ENCODE results near the gene KLF4. TPM values are rescaled to one million over a fixed set of nuclear protein-coding genes. Genes with fewer than 3 reads are reported as not detected.

KLF4 gene
- total RNA-seq, 1 experiment from 2014 or later, result 5.2 TPM

DNA sequence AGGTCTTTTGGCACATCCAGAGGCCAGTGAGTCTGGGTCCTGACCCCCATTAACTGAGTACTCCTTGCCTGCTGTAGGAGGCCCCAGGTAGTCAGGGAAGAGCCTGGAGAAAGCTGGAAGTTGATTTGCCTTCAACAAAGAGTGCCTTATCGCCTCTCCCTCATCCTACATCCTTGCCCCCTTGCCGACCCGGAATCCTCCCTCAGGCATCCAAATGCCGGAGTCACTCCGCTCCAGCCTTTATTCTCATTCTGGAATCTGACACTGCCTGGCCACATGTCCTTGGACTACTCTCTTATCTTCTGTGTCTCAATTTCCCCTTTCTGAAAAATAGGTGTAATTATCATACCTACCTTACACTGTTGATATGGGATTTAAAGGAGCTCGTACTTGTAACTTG lies 39.1 kb upstream of the KLF4 start:
- Histone ChIP-seq H3K4me1 (ENCODE audit: control insufficient read depth, insufficient read depth, low read length) (no peaks in the 10 kb centered on the region), H3K36me3 (ENCODE audit: control insufficient read depth, insufficient read depth, low read length) (no peaks in the 10 kb centered on the region), H3K4me3 (ENCODE audit: low read depth in 2 of 2, low read length in 2 of 2) (no peak overlapping the region), H3K27me3 (ENCODE audit: control insufficient read depth, insufficient read depth, low read length) (no peaks in the 10 kb centered on the region), H3K9me3 (ENCODE audit: control insufficient read depth, insufficient read depth, low read depth, low read length) (no peaks in the 10 kb centered on the region), H3K27ac (ENCODE audit: low read length) (no peak overlapping the region)
- ChIA-PET POLR2A (no interaction called here), CTCF (no interaction called here)
- no peak for TF ChIP-seq SIN3A (IDR thresholded peaks at IDR 0.05; ENCODE audit: borderline replicate concordance, insufficient read depth, low read depth, low read length)
- TF ChIP-seq, protein P1, sequence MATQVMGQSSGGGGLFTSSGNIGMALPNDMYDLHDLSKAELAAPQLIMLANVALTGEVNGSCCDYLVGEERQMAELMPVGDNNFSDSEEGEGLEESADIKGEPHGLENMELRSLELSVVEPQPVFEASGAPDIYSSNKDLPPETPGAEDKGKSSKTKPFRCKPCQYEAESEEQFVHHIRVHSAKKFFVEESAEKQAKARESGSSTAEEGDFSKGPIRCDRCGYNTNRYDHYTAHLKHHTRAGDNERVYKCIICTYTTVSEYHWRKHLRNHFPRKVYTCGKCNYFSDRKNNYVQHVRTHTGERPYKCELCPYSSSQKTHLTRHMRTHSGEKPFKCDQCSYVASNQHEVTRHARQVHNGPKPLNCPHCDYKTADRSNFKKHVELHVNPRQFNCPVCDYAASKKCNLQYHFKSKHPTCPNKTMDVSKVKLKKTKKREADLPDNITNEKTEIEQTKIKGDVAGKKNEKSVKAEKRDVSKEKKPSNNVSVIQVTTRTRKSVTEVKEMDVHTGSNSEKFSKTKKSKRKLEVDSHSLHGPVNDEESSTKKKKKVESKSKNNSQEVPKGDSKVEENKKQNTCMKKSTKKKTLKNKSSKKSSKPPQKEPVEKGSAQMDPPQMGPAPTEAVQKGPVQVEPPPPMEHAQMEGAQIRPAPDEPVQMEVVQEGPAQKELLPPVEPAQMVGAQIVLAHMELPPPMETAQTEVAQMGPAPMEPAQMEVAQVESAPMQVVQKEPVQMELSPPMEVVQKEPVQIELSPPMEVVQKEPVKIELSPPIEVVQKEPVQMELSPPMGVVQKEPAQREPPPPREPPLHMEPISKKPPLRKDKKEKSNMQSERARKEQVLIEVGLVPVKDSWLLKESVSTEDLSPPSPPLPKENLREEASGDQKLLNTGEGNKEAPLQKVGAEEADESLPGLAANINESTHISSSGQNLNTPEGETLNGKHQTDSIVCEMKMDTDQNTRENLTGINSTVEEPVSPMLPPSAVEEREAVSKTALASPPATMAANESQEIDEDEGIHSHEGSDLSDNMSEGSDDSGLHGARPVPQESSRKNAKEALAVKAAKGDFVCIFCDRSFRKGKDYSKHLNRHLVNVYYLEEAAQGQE (IDR thresholded peaks at IDR 0.05; ENCODE audit: insufficient read depth in 1 of 2, low read depth in 2 of 2, low read length in 1 of 2), result no peak
- ATAC-seq (no peak), DNase-seq (ENCODE audit: low read depth, low spot score) (no peak)
- in situ Hi-C loops (cut with HindIII; ENCODE audit: low pct_unique_long_range_greater_than_20kb, low sequenced_read_pairs), result no loop called here
- BruUV-seq (replicated peaks), result no TSS peak
- intact Hi-C loops (cut with micrococcal nuclease; ENCODE audit: unreplicated experiment), result no loop called here

DNA sequence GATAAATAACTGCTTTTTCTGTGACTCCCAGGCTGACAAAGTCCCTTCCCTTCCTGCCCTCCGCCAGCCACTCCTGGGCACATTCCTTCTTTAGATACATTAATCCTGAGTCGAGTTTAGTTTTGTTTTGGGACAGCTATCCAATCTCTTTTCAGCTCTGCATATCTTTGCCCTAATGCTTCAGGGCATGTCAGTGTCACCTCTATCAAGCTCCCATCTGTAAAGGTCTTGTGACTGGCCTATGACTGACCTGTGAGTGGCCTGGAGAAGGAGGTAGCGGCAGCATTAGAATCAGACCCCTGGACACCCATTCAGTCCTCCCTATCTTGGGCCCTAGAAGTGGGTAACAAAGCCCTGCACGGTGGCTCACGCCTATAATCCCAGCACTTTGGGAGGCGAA lies 34.0 kb upstream of the KLF4 start:
- H3K27me3 ChIP-seq (ENCODE audit: control insufficient read depth, insufficient read depth, low read length), result no peaks in the 10 kb centered on the region
- H3K27ac ChIP-seq (ENCODE audit: low read length), result no peak overlapping the region
- ChIA-PET CTCF (no interaction called here), POLR2A (no interaction called here)
- H3K36me3 ChIP-seq (ENCODE audit: control insufficient read depth, insufficient read depth, low read length), result no peaks in the 10 kb centered on the region
- no peak overlapping the region for H3K4me3 ChIP-seq (ENCODE audit: low read depth in 2 of 2, low read length in 2 of 2)
- no TSS peak for BruUV-seq (replicated peaks)
- no peaks in the 10 kb centered on the region for H3K4me1 ChIP-seq (ENCODE audit: control insufficient read depth, insufficient read depth, low read length)
- no peak for TF ChIP-seq SIN3A (IDR thresholded peaks at IDR 0.05; ENCODE audit: borderline replicate concordance, insufficient read depth, low read depth, low read length)
- TF ChIP-seq POLR2AphosphoS5 (IDR thresholded peaks at IDR 0.05; ENCODE audit: low read depth, low read length), result no peak
- TF ChIP-seq, protein P2, sequence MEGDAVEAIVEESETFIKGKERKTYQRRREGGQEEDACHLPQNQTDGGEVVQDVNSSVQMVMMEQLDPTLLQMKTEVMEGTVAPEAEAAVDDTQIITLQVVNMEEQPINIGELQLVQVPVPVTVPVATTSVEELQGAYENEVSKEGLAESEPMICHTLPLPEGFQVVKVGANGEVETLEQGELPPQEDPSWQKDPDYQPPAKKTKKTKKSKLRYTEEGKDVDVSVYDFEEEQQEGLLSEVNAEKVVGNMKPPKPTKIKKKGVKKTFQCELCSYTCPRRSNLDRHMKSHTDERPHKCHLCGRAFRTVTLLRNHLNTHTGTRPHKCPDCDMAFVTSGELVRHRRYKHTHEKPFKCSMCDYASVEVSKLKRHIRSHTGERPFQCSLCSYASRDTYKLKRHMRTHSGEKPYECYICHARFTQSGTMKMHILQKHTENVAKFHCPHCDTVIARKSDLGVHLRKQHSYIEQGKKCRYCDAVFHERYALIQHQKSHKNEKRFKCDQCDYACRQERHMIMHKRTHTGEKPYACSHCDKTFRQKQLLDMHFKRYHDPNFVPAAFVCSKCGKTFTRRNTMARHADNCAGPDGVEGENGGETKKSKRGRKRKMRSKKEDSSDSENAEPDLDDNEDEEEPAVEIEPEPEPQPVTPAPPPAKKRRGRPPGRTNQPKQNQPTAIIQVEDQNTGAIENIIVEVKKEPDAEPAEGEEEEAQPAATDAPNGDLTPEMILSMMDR (IDR thresholded peaks at IDR 0.05), result no peak
- TF ChIP-seq, protein P1 (IDR thresholded peaks at IDR 0.05; ENCODE audit: insufficient read depth in 1 of 2, low read depth in 2 of 2, low read length in 1 of 2), result no peak
- no peak for DNase-seq (ENCODE audit: low read depth, low spot score)
- in situ Hi-C loops (cut with HindIII; ENCODE audit: low pct_unique_long_range_greater_than_20kb, low sequenced_read_pairs), result no loop called here
- ATAC-seq, result no peak
- no peaks in the 10 kb centered on the region for H3K9me3 ChIP-seq (ENCODE audit: control insufficient read depth, insufficient read depth, low read depth, low read length)
- intact Hi-C loops (cut with micrococcal nuclease; ENCODE audit: unreplicated experiment), result no loop called here

Data from Panc1 (cell line).